Stimulated activated CD8-positive, alpha-beta memory T cell treated with anti-CD3 and anti-CD28 coated beads, Interleukin-4, amount 100 ng/mL, for 1 hour (primary cell): Measurements from ENCODE around the gene NCAPH2.

Experiments used
- DNase-seq, 2 donors: peaks; one replicate each; pipeline ENCODE4 v3.0.0-alpha.2; 2020; ENCODE audit warnings: low read depth in 2 of 2, low spot score in 1 of 2

The NCAPH2 gene

GRCh38 chr22:50489363-50490243 lies 18.4 kb upstream of the NCAPH2 start:
- DNase-seq, result no peak

- DNase-seq, result no peak
These were observed 17.3 kb upstream of the NCAPH2 start for GRCh38 chr22:50490531-50491308.

- no peak for DNase-seq
These were observed 10.9 kb upstream of the NCAPH2 start for GRCh38 chr22:50497093-50497492.

GRCh38 chr22:50498322-50498890 lies 9.6 kb upstream of the NCAPH2 start:
- peak in 1 of 2 donors; percentile 52 for DNase-seq

- DNase-seq, result no peak
These were observed 7.6 kb upstream of the NCAPH2 start for GRCh38 chr22:50500452-50500851.

- no peak for DNase-seq
These were observed 5.9 kb upstream of the NCAPH2 start for GRCh38 chr22:50502096-50502495.

- DNase-seq, result no peak
These were observed 5.2 kb upstream of the NCAPH2 start for GRCh38 chr22:50502628-50503474.

GRCh38 chr22:50503475-50504145 lies 4.4 kb upstream of the NCAPH2 start:
- no peak for DNase-seq

- DNase-seq, result no peak
These were observed 3.4 kb upstream of the NCAPH2 start for GRCh38 chr22:50504369-50505211.

GRCh38 chr22:50505276-50505775 lies 2.7 kb upstream of the NCAPH2 start:
- DNase-seq, result no peak

GRCh38 chr22:50505776-50506610 lies 2.0 kb upstream of the NCAPH2 start:
- DNase-seq, result no peak

- DNase-seq, result no peak
These were observed 1.2 kb upstream of the NCAPH2 start for GRCh38 chr22:50506611-50507420.

- DNase-seq, result peak; percentile 85 to 89
These were observed 518 bp upstream of the NCAPH2 start, which contains the start of gene LMF2 for GRCh38 chr22:50507421-50507990. Gene LMF2 (minus strand): TSS chr22:50507702. CDS start chr22:50507675, 27 bp downstream.

- no peak for DNase-seq
These were observed 873 bp downstream of the NCAPH2 start for GRCh38 chr22:50508897-50509296.

- DNase-seq, result no peak
These were observed 5.2 kb downstream of the NCAPH2 start for GRCh38 chr22:50513175-50513574.

GRCh38 chr22:50516068-50516467 lies 8.0 kb downstream of the NCAPH2 start:
- DNase-seq, result no peak

GRCh38 chr22:50516891-50517290 lies 8.9 kb downstream of the NCAPH2 start:
- no peak for DNase-seq
